Activated CD4-positive, alpha-beta T cell treated with anti-CD3 and anti-CD28 coated beads for 4 hours (primary cell): Measurements from ENCODE around the gene KCNJ9.
"Not testable (repeated sequence)": the region's sequence is repeated elsewhere in the genome, so short reads cannot be mapped to it uniquely, and the experiment has no call there.

Experiments
- DNase-seq, 2 donors: peaks; one replicate each; pipeline ENCODE4 v3.0.0-alpha.2; 2020

Gene KCNJ9

GRCh38 chr1:160081261-160081936 is at the start of gene KCNJ9:
Gene KCNJ9, plus strand, starts transcription at chr1:160081538. Its CDS starts 2,493 bp downstream, at chr1:160084031.
- DNase-seq: no peak

- no peak for DNase-seq
Observed at GRCh38 chr1:160032165-160032820, 49.0 kb upstream of the KCNJ9 start.

GRCh38 chr1:160040476-160040875 is 40.9 kb upstream of the KCNJ9 start:
- DNase-seq: no peak

GRCh38 chr1:160043543-160043942 is 37.8 kb upstream of the KCNJ9 start:
- no peak for DNase-seq

- no peak for DNase-seq
Observed at GRCh38 chr1:160045653-160046052, 35.7 kb upstream of the KCNJ9 start.

GRCh38 chr1:160046494-160047110 is 34.7 kb upstream of the KCNJ9 start:
- DNase-seq: peak; percentile 23 to 28

GRCh38 chr1:160047111-160047991 is 34.0 kb upstream of the KCNJ9 start:
- no peak for DNase-seq

- no peak for DNase-seq
Observed at GRCh38 chr1:160048335-160048734, 33.0 kb upstream of the KCNJ9 start.

- DNase-seq: no peak
Observed at GRCh38 chr1:160049101-160049500, 32.2 kb upstream of the KCNJ9 start.

- not testable (repeated sequence) for DNase-seq
Observed at GRCh38 chr1:160050182-160050581, 31.2 kb upstream of the KCNJ9 start.

- DNase-seq: no peak
Observed at GRCh38 chr1:160050619-160051018, 30.7 kb upstream of the KCNJ9 start.

GRCh38 chr1:160052936-160053335 is 28.4 kb upstream of the KCNJ9 start:
- no peak for DNase-seq

GRCh38 chr1:160053548-160054365 is 27.6 kb upstream of the KCNJ9 start:
- DNase-seq: no peak

GRCh38 chr1:160056648-160057169 is 24.6 kb upstream of the KCNJ9 start:
- no peak for DNase-seq

- DNase-seq: no peak
Observed at GRCh38 chr1:160058087-160058486, 23.3 kb upstream of the KCNJ9 start.

- DNase-seq: no peak
Observed at GRCh38 chr1:160061369-160062229, 19.7 kb upstream of the KCNJ9 start.

- no peak for DNase-seq
Observed at GRCh38 chr1:160062230-160062532, 19.2 kb upstream of the KCNJ9 start.

GRCh38 chr1:160063176-160063575 is 18.2 kb upstream of the KCNJ9 start:
- no peak for DNase-seq

- DNase-seq: no peak
Observed at GRCh38 chr1:160064164-160064563, 17.2 kb upstream of the KCNJ9 start.

- DNase-seq: no peak
Observed at GRCh38 chr1:160064746-160065145, 16.6 kb upstream of the KCNJ9 start.
